GM23338 (cell line): Measurements from ENCODE around the gene P2RY6.

ENCODE experiments used
- CREB1 ChIP-seq: fragments of 250-450 bp; sonication (Bioruptor Pico); IDR thresholded peaks from 2 replicates; pipeline ENCODE4 v1.5.0; 2020; ENCODE audit warnings: low read depth, mild to moderate bottlenecking, moderate library complexity
- CTCF ChIP-seq, 2 experiments: fragments of 200-600 bp in 1 of 2; sonication (generic) in 1 of 2; conservative IDR thresholded peaks; 2 replicates each; pipeline versions ENCODE4 v1.5.1 to v1.6.1; 2016 to 2017; ENCODE audit warnings: antibody characterized with exemption in 2 of 2, low read depth in 2 of 2, mild to moderate bottlenecking in 2 of 2, moderate library complexity in 1 of 2
- EZH2 ChIP-seq: fragments of 200-600 bp; sonication (generic); IDR thresholded peaks from one replicate; pipeline ENCODE4 v1.8.0; 2017; ENCODE audit warnings: antibody characterized with exemption, mild to moderate bottlenecking, low read depth; ENCODE audit not compliant: unreplicated experiment
- EZH2phosphoT487 ChIP-seq: fragments of 200-600 bp; sonication (generic); IDR thresholded peaks from one replicate; pipeline ENCODE4 v1.8.1; 2018; ENCODE audit warnings: antibody characterized with exemption; ENCODE audit not compliant: unreplicated experiment
- JUNB ChIP-seq: IDR thresholded peaks from one replicate; pipeline ENCODE4 v1.6.1; 2016; ENCODE audit warnings: antibody characterized with exemption; ENCODE audit not compliant: unreplicated experiment
- NANOG ChIP-seq: IDR thresholded peaks from 2 replicates; pipeline ENCODE4 v1.6.1; 2016; ENCODE audit warnings: antibody characterized with exemption, borderline replicate concordance
- POLR2AphosphoS5 ChIP-seq: IDR thresholded peaks from 2 replicates; pipeline ENCODE4 v1.6.1; 2016; ENCODE audit warnings: antibody characterized with exemption, low read depth
- REST ChIP-seq: IDR thresholded peaks from one replicate; pipeline ENCODE4 v1.6.1; 2018; ENCODE audit warnings: antibody characterized with exemption; ENCODE audit not compliant: unreplicated experiment
- ZNF114 ChIP-seq: fragments of 250-450 bp; sonication (Bioruptor Pico); IDR thresholded peaks from 2 replicates; pipeline ENCODE4 v1.5.0; 2020; ENCODE audit warnings: mild to moderate bottlenecking, moderate library complexity
- ZNF331 ChIP-seq: fragments of 250-450 bp; sonication (Bioruptor Pico); IDR thresholded peaks from 2 replicates; pipeline ENCODE4 v1.5.0; 2020; ENCODE audit warnings: low read depth, mild to moderate bottlenecking, moderate library complexity
- ZNF462 ChIP-seq: fragments of 250-450 bp; sonication (Bioruptor Pico); IDR thresholded peaks from 2 replicates; pipeline ENCODE4 v1.5.0; 2020; ENCODE audit warnings: mild to moderate bottlenecking, moderate library complexity

- no peak for TF ChIP-seq CTCF (conservative IDR thresholded peaks at IDR 0.05; ENCODE audit: low read depth in 2 of 2)
- TF ChIP-seq REST = no peak
- TF ChIP-seq JUNB = no peak
- TF ChIP-seq EZH2phosphoT487 = no peak
- TF ChIP-seq POLR2AphosphoS5 = no peak
- no peak for TF ChIP-seq EZH2
- no peak for TF ChIP-seq CREB1
- no peak for TF ChIP-seq ZNF462
- no peak for TF ChIP-seq NANOG
- TF ChIP-seq ZNF114 (CRISPR knock-in tag) = no peak
- TF ChIP-seq ZNF331 = no peak
These were observed 59.2 kb downstream of the P2RY6 start for GRCh38 chr11:73331138-73331916.
